HG02970 (cell line): ENCODE measurements around the gene MAP2K1.
"Not testable (repeated sequence)": the region's sequence is repeated elsewhere in the genome, so short reads cannot be mapped to it uniquely, and the experiment has no call there.

Experiments
- ATAC-seq: cut with Tn5 transposase; IDR thresholded peaks from one replicate; pipeline ENCODE4 v1.9.1; 2021; ENCODE audit warnings: mild to moderate bottlenecking, moderate library complexity, moderate number of reproducible peaks; ENCODE audit not compliant: unreplicated experiment, low FRiP score

MAP2K1 gene

GRCh38 chr15:66390678-66391077 lies 4.0 kb downstream of the MAP2K1 start:
- ATAC-seq: no peak

GRCh38 chr15:66393037-66393436 lies 6.3 kb downstream of the MAP2K1 start:
- ATAC-seq: not testable (repeated sequence)

DNA sequence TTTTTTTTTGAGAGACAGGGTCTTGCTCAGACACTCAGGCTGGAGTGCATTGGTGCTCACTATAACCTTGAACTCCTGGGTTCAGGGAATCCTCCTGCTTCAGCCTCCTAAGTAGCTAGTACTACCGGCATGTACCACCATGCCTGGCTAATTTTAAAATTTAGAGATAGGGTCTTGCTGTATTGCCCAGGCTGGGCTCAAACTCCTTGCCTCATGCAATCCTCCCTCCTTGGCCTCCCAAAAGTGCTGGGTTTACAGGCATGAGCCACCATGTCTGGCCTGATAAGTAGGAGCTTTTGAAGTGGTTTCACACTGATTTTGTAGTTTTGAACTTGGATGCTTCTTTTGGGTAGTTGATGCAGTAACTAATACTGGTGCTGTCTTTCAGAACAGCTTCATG lies 7.8 kb downstream of the MAP2K1 start:
- ATAC-seq: no peak

- ATAC-seq: no peak
Measured at GRCh38 chr15:66394915-66395314, 8.2 kb downstream of the MAP2K1 start.

GRCh38 chr15:66399276-66399675 lies 12.6 kb downstream of the MAP2K1 start:
- no peak for ATAC-seq

DNA sequence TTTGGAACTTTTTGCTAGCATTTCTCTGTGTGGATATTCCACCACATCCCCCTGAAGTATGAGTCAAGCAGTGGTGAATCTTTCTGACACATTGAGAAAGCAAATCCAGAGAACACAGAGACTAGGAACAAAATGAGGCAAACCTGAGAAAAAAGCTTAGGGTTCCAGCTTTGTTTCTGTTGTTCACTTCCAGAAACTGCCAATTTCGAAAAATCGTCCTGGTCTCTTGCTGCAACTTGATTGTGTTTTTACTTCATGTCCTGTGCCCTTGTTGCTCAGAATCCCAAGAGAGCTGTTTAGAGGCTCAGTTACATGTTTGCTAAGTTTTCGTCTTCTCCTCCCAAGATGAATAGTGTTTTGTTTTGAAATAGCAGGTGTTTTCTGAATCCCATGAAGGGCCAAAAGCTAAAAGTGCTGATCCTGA lies 13.7 kb downstream of the MAP2K1 start:
- no peak for ATAC-seq

GRCh38 chr15:66401130-66402021 lies 14.7 kb downstream of the MAP2K1 start:
- ATAC-seq: no peak

GRCh38 chr15:66402761-66403284 lies 16.1 kb downstream of the MAP2K1 start:
- no peak for ATAC-seq

DNA sequence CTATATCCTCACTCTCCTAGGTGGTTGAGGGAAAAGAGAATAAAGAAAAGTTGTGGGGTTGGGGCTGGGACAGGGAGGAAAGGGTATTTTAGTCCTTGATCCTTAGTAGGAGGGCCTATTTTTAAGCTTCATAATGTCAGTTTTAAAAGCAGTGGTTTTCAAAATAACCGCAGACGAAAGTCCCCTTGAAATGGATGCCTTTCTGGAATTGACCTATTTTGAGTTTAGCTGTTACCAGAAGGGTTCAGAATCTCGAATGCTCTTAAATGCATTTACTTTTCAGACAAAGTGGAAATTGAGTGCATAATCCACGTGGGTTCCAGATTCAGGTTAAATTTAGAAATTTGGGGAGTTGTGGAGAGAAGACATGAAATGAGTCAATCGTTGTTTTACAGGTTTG lies 16.6 kb downstream of the MAP2K1 start:
- ATAC-seq: no peak

DNA sequence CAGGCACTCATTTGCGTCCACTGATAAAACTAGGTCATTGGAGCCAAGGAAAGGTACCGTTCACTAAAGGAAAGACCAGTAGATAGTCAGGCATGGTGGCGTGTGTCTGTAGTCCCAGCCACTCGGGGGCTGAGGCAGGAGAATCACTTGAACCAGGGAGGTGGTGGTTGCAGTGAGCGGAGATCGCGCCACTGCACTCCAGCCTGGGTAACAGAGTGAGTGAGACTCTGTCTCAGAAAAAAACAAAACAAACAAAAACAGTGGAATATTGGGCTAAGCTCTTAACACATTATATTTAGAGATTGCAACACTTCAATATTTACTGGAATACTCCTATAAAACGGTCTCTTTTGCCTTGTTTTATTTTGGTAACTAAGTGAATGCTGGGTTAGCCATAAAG lies 17.4 kb downstream of the MAP2K1 start:
- ATAC-seq: no peak

GRCh38 chr15:66404532-66404931 lies 17.8 kb downstream of the MAP2K1 start:
- ATAC-seq: no peak

- ATAC-seq: no peak
Measured at GRCh38 chr15:66405007-66405406, 18.3 kb downstream of the MAP2K1 start.

DNA sequence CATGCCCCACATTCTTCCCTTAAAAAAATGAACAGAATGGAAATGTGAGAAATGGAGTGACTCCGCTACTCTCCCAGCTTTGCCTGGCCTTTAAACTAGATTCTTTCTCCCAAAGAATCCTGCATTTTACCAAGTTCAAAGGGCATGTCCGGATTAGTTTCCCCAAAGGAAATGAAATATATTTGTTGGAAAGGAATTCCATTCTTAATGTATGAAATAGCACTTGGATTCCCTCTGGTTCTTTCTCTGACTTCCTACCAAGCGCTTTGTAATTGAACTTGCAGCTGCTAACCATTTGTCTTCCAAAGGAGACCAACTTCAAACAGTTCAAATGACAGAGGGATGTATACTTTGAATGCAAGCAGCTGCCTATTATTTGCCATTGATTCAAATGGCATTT lies 18.9 kb downstream of the MAP2K1 start:
- ATAC-seq: no peak

DNA sequence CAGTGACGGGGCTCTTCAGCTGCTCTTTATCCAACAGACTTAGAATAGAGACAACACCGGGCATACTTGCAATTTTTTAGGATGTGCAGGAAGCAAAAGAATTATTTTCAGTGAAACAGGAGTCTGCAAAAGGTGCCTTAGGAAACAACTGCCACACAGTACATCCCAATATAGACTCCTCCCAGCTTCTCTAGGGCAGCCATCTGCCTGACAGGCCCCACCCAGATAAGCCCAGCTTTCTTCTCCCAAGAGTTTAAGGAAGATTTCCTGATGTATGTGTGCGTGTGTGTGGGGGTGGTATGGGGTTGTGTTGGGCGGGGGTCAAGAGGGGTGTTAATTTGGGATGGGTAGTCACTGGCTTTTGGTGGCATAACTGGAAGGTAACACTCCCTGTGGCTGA lies 21.5 kb downstream of the MAP2K1 start:
- ATAC-seq: no peak

DNA sequence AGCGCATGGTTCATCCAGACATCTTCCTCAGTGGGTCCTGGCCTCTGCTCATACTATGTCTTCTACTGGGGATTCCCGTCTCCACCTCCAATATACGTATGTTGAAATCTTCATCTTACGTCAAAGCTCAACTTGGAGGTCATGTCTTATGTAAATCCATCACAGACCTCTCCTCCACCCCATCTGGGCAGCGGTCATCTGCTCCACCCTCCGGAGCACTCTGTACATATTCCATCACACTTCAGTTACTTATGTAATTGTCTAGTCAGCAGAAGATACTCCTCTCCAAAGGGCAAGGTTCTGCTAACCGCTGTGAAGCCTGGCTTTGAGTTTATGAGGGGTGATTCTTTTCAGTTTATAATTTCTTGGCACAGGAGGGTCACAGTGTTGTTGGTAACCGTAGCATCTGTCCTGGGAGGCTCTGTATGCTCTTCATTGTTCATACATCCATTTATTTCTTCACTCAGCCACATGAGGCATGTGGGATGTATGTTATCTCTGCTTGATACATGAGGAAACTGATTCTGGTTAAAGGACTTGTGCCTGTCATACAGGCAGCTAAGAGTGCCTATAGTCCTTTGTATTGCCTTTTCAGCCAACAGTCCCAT lies 22.1 kb downstream of the MAP2K1 start:
- no peak for ATAC-seq

DNA sequence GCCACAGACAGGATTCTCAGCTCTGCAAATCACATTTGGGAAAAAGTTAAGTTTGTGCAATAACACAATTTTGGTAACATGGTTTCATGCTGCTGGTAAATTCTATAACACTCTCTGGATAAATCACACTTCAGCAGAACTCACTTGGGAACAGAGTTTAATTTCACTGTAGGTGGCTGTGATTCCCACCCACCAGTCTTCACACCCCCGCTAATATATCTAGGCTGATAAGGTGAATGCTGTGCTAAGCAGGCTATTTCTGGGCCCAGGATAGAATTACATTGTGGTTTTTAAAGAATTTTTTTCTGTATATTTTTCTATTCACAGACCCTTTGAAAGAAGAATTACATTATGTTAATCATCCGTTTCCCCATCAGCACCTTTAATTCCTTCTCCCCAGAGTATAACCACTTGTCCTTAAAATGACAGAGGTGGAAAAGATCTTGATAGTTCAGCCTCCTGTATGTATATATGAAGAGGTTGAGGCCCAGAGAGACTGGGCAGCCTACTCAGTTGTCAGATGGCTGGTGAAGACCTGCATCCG lies 22.9 kb downstream of the MAP2K1 start:
- no peak for ATAC-seq

DNA sequence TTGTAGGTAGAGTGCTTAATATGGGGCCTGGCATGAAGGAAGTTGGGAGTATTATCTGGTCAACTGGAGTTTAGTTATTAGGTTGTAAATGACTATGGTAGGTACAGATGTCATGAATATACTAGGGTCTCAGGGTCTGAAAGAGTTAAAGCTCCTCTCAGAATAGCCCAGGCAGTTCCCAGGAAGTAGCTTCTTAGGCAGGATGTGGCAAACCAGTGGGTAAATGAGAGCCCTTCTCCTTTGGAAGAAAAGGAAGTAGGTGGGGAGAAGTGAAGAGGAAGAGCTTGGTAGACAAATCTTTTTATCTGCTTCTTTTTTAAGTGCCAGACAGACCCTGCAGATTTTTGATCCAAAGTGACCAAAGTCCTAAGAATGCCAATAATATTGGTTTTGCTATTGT lies 24.5 kb downstream of the MAP2K1 start:
- no peak for ATAC-seq

- no peak for ATAC-seq
Measured at GRCh38 chr15:66412220-66412619, 25.5 kb downstream of the MAP2K1 start.

GRCh38 chr15:66413579-66413978 lies 26.9 kb downstream of the MAP2K1 start:
- ATAC-seq: no peak

DNA sequence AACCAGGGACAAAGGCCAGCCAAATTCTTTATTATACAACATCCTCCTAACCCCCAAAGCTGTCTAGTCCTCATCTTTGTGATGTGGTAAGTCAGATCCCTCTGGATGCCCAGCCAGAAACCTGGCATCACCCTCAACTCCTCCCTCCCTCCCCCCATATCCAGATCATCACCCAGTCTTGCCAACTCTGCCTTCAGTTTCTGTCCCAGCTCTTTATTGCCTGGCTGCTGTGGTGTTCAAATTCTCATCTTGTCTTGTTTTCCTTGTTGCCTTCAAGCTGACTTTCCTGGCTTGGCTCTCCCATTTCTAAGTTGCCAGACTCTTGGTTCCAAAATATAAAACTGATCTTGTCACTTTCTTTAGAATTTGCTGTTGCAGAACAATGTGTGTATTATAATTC lies 28.6 kb downstream of the MAP2K1 start:
- no peak for ATAC-seq

- ATAC-seq: no peak
Measured at GRCh38 chr15:66417736-66418135, 31.0 kb downstream of the MAP2K1 start.
